SW480 (cell line): ENCODE measurements around the gene HDAC7.

Source experiments
- DNase-seq: peaks from one replicate; pipeline ENCODE4 v3.0.0-alpha.2; 2016; ENCODE audit warnings: low spot score

HDAC7 gene

DNA sequence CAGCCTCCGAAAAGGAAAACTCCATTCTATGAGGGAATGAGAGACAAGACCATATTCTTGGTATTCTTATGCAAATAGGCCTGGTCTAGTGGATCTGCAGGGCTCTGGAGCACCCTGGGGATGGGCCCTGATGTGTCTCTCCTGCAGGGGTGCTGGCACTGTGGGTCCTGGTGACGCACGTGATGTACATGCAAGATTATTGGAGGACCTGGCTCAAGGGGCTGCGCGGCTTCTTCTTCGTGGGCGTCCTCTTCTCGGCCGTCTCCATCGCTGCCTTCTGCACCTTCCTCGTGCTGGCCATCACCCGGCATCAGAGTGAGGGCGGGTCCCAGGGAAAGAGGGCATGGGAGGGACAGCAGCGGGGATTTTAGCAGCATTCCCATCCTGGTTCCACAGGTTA, 40.8 kb downstream of the HDAC7 start:
- DNase-seq: no peak

DNA sequence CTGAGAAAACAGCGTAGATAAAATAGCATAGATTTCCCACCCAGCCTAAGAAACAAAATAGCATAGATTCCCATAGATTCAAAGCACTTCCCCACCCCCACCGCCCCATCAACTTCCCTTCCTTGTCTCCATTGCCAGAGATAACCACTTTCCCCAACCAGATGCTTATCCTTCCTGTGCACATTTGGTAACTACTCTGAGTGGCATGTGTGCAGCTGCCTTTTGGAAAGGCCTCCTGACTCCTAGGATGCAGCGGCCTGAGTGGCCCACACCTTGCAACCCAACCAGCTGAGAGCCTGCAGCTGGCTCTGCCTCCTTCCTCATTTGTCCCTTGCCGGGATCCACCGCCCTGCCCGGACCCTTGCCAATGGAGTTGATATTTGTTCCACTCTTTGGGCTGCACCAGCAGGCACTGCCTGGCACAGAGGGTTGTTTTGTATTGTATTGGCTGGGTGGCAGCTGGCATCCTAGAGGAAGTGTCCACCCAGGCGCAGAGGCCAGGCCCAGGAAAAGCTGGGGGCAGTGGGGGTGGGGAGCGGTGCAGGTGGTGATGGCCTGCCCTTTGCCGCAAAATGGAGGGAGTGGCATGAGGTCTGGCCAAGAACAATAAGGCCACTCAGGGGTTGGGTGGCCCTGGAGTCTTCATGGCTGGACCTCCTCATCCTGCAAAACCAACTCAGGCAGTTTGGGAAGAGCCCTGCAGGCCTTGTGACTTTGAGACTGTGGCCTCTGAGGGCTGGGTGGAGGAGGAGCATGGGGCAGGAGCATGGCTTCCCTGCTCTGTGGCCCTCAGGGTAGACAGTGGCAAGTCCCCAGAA, 41.8 kb downstream of the HDAC7 start:
- peak; percentile 78 for DNase-seq

DNA sequence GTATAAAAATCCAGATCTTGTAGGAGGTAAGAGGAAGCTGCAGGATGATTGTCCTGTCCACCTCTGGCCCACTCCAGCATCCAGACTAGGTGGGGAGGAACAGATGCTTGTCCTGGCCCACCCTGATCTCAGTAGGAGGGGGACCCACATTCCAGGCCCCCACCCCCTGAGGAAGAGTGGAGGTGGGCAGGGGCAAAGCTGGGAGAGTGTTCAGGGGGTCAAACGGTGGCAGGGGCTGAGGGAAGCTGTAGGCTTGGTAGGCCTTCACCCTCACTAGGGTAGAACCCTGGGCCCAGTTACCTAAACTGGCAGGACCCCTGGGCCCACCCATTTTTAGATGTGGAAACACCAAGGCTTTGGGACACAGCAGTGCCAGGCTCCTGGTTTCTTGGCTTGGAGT, 42.6 kb downstream of the HDAC7 start:
- DNase-seq: no peak

DNA sequence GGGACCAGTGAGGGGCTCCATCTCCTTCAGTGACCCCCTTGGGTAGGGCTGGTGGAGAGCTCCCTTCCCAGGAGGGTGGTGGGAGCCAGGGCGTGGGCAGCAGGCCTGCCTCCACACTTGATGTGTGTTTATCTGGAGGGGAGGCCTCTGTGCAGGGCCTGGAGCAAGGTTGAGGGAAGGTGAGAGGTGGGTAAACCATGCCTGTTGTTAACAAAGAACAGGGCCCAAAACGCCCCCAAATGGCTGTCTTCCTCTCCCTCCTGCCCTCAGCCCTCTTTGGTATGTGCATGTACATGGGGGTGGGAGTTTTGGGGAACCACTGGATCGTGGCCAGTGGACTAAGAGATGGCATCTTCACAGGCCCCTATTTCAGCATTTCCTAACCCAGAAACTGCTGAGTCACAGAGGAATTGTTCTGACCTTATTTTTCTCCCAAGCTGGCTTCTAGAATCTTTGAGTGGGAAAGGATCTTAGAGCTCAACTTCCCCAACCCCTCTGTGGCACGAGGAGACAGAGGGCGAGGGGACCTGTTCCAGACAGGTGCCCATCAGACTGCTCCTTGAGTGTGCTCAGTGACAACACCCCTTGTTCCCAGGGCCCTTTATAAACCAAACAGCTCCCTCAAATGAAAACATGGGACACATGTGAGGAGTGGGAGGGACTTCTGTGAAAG, 43.1 kb downstream of the HDAC7 start:
- DNase-seq: no peak

DNA sequence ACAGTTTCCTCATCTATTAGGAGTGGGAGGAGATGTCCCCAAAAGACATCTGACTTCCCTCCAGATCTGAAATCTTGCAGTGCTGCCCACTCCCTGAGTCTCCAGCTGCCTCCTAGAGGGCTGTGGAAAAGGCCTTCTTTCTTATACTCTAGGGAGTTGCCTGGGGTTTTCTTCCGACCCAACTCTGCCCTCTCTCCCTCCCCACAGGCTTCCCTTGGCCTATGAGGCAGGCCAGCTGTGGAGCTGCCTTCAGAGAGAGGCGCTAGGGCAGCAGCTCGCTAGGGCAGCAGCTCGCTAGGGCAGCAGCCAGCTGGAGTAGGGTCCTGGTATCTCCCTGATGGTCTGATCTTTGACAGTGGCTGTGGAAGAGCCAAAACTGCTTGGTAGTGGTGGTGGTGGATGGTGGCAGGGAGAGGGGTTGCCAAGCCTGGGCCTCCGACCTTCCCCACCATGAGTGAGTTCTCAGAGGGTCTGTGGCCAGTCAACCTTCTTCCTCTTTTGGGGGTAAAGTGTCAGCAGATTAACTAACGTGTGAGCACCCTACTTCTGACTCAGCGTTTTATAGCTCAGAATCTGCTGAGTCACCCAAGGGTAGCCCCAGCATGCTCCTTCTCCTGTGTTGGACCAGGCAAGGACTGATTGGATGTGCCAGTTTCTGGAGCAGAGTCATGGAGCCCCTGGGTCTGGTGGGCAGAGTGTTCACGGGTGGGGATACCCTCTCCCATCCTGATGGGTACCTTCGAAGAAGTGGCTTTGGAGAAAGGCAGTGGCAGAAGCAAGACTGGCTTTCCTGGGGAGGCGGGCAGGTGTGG, 44.4 kb downstream of the HDAC7 start:
- no peak for DNase-seq

DNA sequence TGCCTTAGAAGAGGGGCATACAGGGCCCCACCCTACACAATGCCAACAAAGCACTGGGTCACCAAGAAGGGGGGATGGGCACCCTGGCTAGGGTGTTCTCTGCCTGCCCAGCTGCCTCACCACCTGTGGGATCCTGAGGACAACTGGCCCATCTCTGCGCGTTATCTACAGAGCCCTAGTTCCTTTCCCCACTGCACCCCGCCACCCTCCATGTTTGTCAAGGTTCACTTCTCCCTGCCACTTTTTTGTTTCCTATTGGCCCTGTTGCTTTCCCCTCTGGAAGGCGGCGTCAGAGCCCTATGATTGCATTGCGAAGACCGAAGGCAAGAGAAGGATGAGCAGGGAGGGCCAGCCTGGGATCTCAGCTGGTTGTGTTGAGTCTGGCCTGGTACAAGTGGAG, 45.0 kb downstream of the HDAC7 start:
- DNase-seq: no peak

DNA sequence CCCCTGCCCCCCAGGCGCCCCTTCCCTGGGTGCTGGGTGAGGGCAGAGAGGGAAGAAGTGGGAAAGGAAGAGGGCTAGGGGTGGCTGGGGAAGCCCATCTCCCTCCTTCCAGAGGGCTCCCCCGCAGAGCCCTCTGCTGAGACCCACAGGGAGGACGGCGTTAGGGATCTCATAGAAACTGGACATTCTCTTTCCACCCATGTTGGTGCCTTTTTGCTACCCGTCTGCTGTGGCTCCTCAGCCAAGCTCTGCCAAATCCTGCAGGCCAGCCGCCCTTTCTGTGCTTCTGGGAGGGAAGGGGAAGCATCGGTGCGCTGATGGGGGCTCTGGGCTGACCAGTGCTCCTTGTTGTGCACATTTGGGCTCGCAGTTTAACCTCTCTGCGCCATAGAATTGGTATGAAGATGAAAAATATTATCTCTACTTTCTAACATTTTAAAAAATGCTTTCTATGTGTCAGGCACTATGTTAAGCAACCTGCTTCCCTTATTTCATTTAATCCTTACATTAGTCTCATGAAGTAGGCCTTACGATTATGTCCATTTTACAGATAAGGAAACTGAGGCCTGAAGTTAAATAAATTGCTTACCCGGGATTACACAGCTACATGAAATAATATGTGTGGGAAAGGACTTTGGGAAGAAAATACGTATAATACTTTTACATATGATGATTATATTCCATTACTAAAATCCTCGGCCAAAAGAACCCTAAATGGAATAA, 45.7 kb downstream of the HDAC7 start:
- DNase-seq: no peak

DNA sequence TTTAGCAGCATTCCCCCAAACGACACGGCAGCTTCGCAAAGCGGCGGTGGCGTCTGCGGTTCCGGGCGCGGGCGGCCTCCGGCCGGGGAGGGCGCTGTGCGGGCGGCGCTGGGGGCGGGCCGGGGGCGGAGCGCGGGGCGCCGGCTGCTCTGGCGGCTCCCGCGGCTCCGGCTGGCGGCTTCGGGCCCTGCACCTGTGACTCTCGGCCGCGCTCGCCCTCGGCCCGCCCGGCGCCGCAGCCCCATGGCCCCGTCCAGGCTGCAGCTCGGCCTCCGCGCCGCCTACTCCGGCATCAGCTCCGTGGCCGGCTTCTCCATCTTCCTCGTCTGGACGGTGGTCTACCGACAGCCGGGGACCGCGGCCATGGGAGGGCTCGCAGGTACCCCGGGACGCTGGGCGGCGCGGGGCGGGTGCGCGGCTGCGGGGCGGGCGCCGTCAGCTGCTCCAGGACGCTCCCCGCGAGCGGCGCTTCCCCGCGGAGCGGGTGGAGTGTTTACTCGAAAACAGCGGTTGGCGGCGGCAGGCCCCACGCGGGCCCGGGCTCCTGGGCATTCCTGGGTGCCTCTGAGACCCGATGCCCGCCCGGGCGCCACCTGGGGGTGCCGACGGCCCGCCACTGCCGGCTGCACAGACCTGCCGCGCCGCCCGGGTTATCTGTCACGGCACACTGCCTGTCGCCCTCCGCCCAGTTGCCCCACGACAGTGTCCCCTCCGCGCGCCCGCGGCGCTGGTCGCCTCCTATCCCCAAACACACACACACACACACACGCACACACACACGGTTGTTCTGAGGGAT, 46.4 kb downstream of the HDAC7 start, which contains the start of gene SLC48A1:
TSS of gene SLC48A1 (plus strand) at position 177 of the 796 bp plus-strand sequence. CDS start at position 244, 67 bp downstream.
- DNase-seq: peak; percentile 60

DNA sequence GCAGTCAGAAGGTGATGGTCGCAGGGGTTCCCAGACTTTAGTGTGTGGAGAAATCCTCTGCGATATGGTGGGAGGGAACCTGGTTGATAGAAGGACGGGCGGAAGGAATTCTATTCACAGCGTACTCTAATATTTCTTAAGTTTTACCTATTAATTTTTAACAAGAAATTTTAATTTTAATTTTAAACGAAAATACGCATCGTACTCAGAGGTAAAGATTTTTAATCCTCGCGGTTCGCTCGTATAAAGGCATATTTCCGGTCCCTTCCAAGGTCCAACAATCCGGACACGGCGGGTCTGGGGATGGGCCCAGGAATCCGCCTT, 47.0 kb downstream of the HDAC7 start:
- DNase-seq: no peak

DNA sequence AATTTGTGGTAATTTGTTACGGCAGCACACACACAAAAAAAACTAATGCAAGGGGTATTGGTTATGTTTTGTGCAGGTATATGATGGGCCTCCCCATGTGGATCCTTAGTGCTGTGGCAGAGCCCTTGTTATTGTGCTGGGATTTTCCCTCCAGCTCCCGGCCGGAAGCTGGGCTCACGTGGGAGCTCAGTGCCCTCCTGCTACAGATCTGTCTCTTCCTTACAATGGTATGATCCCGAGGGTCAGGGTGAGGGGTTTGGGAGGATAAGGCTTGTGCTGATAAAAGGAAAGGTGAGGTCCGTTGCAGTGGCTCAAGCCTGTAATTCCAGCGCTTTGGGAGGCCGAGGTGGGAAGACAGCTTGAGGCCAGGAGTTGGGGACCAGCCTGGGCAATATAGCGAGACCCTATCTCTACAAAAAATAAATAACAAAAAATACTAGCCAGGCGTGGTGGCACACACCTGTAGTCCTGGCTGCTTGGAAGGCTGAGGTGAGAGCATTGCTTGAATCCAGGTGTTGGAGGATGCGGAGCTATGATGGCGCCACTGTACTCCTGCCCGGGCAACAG, 47.5 kb downstream of the HDAC7 start:
- DNase-seq: no peak

DNA sequence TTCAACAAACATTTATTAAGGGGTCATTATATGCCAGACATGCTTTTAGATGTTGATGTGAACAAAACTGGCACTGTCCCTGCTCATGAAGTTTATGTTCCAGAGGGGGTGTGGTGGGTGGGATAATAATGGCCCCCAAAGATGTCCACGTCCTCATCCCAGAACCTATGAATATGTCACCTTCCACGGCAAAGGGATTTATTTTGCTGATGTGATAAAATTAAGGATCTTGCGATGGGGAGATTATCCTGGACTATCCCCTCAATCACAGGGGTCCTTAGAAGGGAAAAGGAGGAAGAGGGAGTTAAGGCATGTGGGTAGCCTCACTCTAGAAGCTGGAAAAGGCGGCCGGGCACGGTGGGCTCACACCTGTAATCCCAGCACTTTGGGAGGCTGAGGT, 48.4 kb downstream of the HDAC7 start:
- DNase-seq: no peak

DNA sequence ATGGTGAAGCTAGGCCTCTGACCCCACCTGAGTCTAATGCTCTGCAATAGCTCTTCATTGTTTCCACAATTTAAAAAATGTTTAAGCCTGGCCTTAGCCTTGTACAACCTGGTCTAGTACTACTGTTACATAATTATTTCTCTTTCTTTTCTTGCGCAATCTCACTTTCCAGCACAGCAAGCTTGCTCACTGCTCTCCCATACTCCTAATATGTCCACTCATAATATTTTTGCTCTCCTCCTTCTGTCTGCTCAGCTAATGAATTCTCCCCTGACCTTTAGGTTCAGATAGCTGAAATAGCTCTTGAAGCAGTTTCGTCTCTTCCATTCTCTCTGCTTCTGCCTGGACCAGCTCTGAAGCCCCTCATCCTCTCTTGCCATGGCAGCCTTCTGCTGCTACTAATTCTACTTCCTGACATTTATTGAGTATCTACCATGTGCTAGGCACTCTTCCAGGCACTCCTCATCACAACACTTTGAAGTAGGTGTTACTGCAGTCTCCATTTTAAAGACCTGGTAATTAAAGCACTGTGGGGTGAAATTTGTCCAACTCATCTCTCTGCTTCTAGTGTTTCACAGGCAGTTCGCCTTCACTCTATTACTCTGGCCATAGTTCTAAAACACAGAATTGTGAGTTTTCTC, 49.5 kb downstream of the HDAC7 start:
- no peak for DNase-seq

DNA sequence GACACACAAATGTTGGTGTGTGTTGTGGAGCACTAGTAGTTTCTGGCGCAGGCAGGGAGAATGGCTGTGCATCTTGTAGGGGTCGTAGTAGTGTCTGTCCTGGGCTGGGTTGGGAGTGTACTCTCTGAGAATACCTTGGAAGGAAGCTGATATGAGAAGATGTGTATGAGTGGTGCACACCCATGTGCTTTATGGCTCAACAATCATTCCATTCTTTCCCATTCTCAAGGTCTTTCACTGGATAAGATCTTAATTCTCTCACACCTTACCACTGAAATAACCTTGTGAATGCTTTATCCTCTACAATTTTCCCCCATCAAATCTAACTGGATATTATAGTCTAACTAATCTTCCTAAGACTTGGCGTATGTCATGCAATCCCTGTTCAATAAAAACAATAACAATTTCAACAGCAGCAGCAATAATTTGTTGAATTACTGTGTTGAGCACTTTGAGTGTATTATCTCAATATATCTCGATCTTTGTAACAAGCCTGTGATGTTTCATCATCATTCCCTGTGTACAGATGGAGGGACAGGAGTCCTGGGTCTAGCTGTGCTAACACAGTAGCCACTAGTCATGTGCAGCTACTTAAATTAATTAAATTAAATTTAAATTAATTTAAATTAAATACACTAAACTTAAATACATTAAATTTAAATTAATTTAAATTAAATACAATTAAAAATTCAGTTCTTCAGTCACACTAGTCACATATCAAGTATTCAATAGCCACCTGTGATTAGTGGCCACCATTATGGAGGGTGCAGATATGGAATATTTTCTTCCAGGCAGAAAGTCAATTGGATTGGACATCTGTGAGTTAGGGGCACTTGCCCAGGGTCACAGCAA, 50.2 kb downstream of the HDAC7 start:
- peak; percentile 69 for DNase-seq

DNA sequence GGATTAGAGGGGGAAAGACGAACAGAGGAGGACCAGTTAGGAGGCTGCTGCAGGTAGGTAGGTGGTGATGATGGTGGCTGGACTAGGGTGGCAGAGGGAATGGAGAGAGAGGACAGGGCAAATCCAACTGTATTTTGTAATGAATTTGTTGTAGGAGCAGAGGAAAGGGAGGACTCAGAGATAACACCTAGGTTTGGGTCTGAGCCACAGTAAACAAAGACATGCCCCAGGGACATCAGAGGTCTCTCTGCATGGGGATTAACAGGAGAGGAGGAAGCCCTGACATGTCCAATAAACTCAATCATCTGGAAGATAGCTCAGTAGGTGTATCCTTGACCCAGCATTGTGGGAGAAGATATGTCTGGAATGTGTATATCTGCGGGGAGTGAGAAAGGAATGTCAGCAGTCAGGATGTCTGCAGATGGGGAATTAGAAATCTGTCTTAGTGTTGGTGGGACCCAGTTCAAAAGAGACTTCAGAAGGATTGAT, 51.3 kb downstream of the HDAC7 start:
- peak; percentile 92 for DNase-seq

DNA sequence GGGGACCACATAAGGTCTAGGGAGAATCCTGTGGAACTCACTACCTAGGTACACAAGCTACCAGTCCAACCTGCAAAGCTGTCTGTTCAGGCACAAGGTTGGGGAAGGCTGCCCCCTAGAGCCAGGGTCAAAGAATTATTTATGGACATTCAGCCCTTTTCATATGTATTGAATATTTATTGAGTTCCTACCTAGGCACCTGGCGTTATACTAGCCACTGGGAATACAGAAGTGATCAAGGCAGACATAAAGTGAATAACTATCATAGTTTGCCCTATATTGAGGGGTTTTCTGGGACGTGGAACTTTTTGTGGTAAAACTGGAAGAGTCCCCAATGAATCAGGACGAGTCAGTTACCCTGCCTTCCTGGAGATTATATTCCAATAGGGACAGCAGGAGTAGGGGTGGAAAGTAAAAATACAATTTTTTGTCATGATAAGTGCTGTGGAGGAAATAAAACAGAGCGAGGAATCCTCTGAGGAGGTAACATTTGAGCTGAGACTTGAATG, 52.4 kb downstream of the HDAC7 start:
- peak; percentile 76 for DNase-seq

DNA sequence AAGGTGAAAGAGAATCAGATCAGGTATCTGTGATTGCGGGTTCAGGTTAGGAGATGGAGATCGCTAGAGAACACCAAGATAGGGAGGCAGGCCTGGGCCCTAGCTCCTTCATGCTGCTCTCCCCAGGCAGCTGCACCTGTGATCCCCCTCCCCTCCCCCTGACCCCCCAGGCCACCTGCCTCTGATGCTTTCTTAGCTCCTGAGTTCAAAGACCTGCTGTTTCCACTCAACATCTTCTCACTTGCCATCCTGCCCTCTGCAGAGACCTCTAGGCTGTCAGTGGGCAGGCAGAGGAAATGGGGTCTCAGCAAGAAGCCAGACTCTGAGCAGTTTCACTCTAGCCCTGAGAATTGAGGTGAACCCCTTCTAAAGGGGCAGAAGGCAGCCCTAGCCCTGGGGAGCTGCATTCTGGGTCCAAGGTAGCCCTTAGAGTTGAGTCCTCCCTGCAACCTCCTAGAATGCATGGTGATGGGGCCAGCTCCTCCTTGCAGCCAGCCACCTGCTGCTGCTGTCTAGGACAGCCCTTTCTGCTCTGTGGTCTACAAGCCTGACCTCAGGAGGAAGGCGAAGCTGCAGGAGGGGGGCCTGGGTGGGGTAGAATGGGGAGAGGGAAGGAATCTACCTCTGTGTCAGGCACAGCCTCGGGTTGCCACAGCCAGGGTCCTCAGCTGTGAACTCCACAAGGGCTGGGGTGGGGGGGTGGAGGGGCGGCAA, 53.0 kb downstream of the HDAC7 start:
- DNase-seq: no peak

DNA sequence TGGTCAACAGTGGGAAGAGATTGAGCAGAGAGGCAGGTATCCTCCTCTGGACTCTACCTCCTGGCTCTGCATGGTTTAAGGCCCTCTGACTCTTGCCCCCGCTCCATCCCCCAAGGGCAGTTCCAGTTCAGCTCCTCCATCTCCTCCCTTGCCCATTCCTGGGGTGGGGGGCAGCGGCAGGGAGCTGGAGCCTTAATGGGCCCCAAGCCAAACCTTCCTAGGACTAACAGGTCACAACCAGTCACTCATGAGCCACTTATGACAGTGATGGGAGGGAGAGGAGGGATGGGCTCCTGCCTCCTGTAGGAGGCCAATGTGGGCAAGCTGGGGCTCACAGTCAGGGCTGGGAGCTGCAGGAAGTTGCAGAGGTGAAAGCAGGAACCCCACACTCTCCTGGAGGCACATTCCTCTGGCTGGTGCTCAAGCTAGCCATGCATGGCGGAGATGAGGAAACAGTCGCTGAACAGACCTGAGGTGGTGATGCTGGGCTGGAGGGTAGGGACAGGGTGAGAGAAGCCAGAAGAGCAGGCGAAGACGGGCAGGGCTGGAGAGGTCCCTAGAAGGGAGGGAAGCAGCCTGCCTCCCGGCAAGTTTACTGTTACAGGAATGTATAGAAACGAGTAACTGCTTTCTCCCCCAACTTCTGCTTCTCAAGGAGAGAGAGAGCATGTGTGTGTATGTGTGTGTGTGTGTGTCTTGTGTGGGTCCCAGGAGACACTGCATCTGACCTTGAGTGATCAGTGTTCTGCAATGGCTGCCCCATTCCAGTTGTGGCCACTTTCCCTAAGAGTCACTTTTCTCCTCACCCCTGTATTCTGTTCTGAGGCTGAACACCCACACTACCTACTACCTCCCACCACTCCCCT, 56.0 kb downstream of the HDAC7 start:
- no peak for DNase-seq
